BE2C (cell line): ENCODE measurements around the gene DENND1A.

Experiments
- DNase-seq: peaks from one replicate; pipeline ENCODE4 v3.0.0-alpha.2; 2020
- H3K27me3 ChIP-seq: fragments of 250-450 bp; sonication (Bioruptor Pico); 2 replicates; pipeline ENCODE4 v1.5.1; 2020; ENCODE audit warnings: mild to moderate bottlenecking
- H3K36me3 ChIP-seq: fragments of 250-450 bp; sonication (Bioruptor Pico); 2 replicates; pipeline ENCODE4 v1.5.1; 2020; ENCODE audit warnings: mild to moderate bottlenecking
- H3K4me1 ChIP-seq: fragments of 250-450 bp; sonication (Bioruptor Pico); 2 replicates; pipeline ENCODE4 v1.5.1; 2020
- H3K4me3 ChIP-seq: 2 replicates; pipeline ENCODE4 v1.5.1; 2011; ENCODE audit warnings: low read depth, low read length
- H3K9me3 ChIP-seq: fragments of 250-450 bp; sonication (Bioruptor Pico); 2 replicates; pipeline ENCODE4 v1.5.1; 2020
- CTCF ChIP-seq: IDR thresholded peaks from 2 replicates; pipeline ENCODE4 v1.5.1; 2012; ENCODE audit warnings: mild to moderate bottlenecking, low read depth, low read length

The DENND1A gene

GRCh38 chr9:123663529-123663928 is 266.4 kb downstream of the DENND1A start:
- H3K9me3 ChIP-seq: no peaks in the 10 kb centered on the region
- H3K36me3 ChIP-seq: no peaks in the 10 kb centered on the region
- DNase-seq: no peak
- no peak for TF ChIP-seq CTCF
- H3K27me3 ChIP-seq: no peaks in the 10 kb centered on the region
- no peak overlapping the region for H3K4me3 ChIP-seq
- peaks cover 4% of the 10 kb centered on the region; the same call in 1 of the 2 replicates for H3K4me1 ChIP-seq

GRCh38 chr9:123662057-123662776 is 267.7 kb downstream of the DENND1A start:
- no peaks in the 10 kb centered on the region for H3K27me3 ChIP-seq
- no peak overlapping the region for H3K4me3 ChIP-seq
- H3K4me1 ChIP-seq: peaks cover 5% of the 10 kb centered on the region; the same call in 1 of the 2 replicates
- H3K9me3 ChIP-seq: no peaks in the 10 kb centered on the region
- no peak for DNase-seq
- no peaks in the 10 kb centered on the region for H3K36me3 ChIP-seq
- TF ChIP-seq CTCF: no peak

GRCh38 chr9:123660691-123661466 is 269.0 kb downstream of the DENND1A start:
- no peak for DNase-seq
- no peaks in the 10 kb centered on the region for H3K27me3 ChIP-seq
- no peak for TF ChIP-seq CTCF
- H3K4me1 ChIP-seq: peaks cover 6% of the 10 kb centered on the region; the same call in 1 of the 2 replicates
- no peaks in the 10 kb centered on the region for H3K9me3 ChIP-seq
- H3K36me3 ChIP-seq: no peaks in the 10 kb centered on the region
- no peak overlapping the region for H3K4me3 ChIP-seq

GRCh38 chr9:123659358-123659757 is 270.6 kb downstream of the DENND1A start:
- no peak overlapping the region for H3K4me3 ChIP-seq
- H3K9me3 ChIP-seq: no peaks in the 10 kb centered on the region
- no peak for TF ChIP-seq CTCF
- no peaks in the 10 kb centered on the region for H3K27me3 ChIP-seq
- no peaks in the 10 kb centered on the region for H3K36me3 ChIP-seq
- peaks cover 8% of the 10 kb centered on the region; the same call in 1 of the 2 replicates for H3K4me1 ChIP-seq
- no peak for DNase-seq

GRCh38 chr9:123658792-123659191 is 271.1 kb downstream of the DENND1A start:
- H3K4me3 ChIP-seq: no peak overlapping the region

More at GRCh38 chr9:123658792-123659191, 271.1 kb downstream of the DENND1A start:
- Histone ChIP-seq H3K9me3 (no peaks in the 10 kb centered on the region), H3K27me3 (no peaks in the 10 kb centered on the region), H3K4me1 (peaks cover 8% of the 10 kb centered on the region; the same call in 1 of the 2 replicates), H3K36me3 (no peaks in the 10 kb centered on the region)
- no peak for TF ChIP-seq CTCF
- DNase-seq: no peak
